ENCODE measurements around the gene EXOC4.
"Not testable (repeated sequence)": the region's sequence is repeated elsewhere in the genome, so short reads cannot be mapped to it uniquely, and the experiment has no call there.

The EXOC4 gene

GRCh38 chr7:133886797-133887196 is 633.9 kb downstream of the EXOC4 start:
- TF ChIP-seq, protein P1, sequence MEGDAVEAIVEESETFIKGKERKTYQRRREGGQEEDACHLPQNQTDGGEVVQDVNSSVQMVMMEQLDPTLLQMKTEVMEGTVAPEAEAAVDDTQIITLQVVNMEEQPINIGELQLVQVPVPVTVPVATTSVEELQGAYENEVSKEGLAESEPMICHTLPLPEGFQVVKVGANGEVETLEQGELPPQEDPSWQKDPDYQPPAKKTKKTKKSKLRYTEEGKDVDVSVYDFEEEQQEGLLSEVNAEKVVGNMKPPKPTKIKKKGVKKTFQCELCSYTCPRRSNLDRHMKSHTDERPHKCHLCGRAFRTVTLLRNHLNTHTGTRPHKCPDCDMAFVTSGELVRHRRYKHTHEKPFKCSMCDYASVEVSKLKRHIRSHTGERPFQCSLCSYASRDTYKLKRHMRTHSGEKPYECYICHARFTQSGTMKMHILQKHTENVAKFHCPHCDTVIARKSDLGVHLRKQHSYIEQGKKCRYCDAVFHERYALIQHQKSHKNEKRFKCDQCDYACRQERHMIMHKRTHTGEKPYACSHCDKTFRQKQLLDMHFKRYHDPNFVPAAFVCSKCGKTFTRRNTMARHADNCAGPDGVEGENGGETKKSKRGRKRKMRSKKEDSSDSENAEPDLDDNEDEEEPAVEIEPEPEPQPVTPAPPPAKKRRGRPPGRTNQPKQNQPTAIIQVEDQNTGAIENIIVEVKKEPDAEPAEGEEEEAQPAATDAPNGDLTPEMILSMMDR (IDR thresholded peaks at IDR 0.05; ENCODE audit: insufficient read depth, low read depth, low read length, missing control alignments) = no peak
- H3K4me3 ChIP-seq (ENCODE audit: low read length) = no peak overlapping the region
- no peak for DNase-seq (ENCODE audit: low read depth)

DNA sequence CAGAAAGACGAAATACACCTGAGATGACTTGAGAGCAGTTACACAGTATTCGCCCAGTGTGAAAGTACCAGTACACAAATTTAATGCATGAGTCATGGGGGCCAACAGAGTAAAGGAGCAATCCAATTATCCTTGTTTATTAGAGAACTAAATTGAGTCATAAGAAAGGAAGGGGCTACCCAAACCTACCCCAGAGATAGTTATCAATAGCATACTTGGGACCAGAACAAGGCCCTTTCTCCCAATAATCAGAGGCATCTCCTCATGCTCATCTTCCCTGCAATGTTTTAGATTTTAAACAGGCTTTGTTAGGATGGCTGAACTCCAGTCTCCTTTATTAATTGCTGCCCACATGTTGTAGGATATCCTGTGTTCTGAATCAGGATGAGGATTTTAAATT is 634.6 kb downstream of the EXOC4 start:
- no peak for DNase-seq (ENCODE audit: low read depth)

GRCh38 chr7:133888061-133888930 is 635.4 kb downstream of the EXOC4 start:
- no peak for DNase-seq (ENCODE audit: low read depth)
- no peak overlapping the region for H3K4me3 ChIP-seq (ENCODE audit: low read length)
- TF ChIP-seq, protein P1 (IDR thresholded peaks at IDR 0.05; ENCODE audit: insufficient read depth, low read depth, low read length, missing control alignments) = no peak

More for the DNA sequence above, 634.6 kb downstream of the EXOC4 start:
- H3K4me3 ChIP-seq (ENCODE audit: low read length) = no peak overlapping the region
- TF ChIP-seq, protein P1 (IDR thresholded peaks at IDR 0.05; ENCODE audit: insufficient read depth, low read depth, low read length, missing control alignments) = no peak

DNA sequence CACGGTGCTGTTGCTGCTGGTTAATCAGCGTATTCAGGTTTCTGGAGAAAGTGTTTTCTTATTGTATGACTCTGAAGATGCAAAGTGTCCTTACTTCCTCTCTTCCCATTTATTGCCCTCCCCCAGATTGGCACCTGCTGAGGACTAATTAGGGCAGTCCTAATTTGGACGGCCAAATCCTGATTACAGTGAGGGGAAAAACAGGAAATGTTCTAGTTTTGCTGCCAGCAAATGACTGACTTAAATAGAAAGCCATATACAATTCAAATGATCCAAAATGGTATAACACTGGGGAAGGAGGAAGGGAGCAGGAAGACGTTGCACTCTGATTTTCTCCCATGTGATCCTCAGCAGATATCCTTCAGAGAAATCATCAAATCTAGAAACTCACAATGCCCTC is 651.9 kb downstream of the EXOC4 start:
- no peak overlapping the region for H3K4me3 ChIP-seq (ENCODE audit: low read length)
- no peak for DNase-seq (ENCODE audit: low read depth)
- TF ChIP-seq, protein P1 (IDR thresholded peaks at IDR 0.05; ENCODE audit: insufficient read depth, low read depth, low read length, missing control alignments) = no peak

DNA sequence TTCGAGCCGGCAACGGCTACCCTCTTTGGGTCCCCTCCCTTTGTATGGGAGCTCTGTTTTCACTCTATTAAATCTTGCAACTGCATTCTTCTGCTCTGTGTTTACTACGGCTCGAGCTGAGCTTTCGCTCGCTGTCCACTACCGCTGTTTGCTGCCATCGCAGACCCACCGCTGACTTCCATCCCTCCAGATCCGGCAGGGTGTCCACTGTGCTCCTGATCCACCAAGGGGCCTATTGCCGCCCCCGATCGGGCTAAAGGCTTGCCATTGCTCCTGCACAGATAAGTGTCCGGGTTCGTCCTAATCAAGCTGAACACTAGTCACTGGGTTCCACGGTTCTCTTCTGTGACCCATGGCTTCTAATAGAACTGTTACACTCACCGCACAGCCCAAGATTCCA is 653.7 kb downstream of the EXOC4 start:
- H3K4me3 ChIP-seq (ENCODE audit: low read length); DNase-seq (ENCODE audit: low read depth): not testable (repeated sequence)

- H3K4me3 ChIP-seq (ENCODE audit: low read length) = no peak overlapping the region
- TF ChIP-seq, protein P1 (IDR thresholded peaks at IDR 0.05; ENCODE audit: insufficient read depth, low read depth, low read length, missing control alignments) = no peak
Observed at GRCh38 chr7:133910761-133911160, 657.9 kb downstream of the EXOC4 start.

DNA sequence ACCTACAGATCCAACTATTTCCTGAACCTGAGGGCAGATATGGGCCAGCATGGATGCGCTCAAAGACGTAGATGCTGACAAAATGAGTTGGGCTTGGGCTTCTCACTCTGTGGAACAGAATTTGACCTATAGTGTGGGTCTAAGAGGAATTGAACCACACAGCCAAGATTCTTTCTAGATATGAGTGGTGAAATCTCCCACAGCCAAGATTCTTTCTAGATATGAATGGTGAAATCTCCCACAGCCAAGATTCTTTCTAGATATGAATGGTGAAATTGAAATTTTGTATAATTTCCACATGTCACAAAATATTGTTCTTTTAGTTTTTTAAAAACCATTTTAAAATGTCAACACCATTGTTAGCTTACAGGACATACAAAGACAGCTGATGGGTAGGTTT is 658.8 kb downstream of the EXOC4 start:
- TF ChIP-seq, protein P1 (IDR thresholded peaks at IDR 0.05; ENCODE audit: insufficient read depth, low read depth, low read length, missing control alignments) = no peak
- H3K4me3 ChIP-seq (ENCODE audit: low read length) = no peak overlapping the region
- DNase-seq (ENCODE audit: low read depth) = no peak

More at GRCh38 chr7:133910761-133911160, 657.9 kb downstream of the EXOC4 start:
- DNase-seq (ENCODE audit: low read depth) = no peak
